A549 (cell line): ENCODE data around the gene DGUOK.

Source experiments
- CTCF ChIP-seq: fragments of >200 bp; sonication (Bioruptor Twin); formaldehyde crosslinking; IDR thresholded peaks from 3 replicates; pipeline ENCODE4 v1.5.1; 2016
- EP300 ChIP-seq, 2 experiments: fragments of >200 bp; sonication (Bioruptor Twin); formaldehyde crosslinking; IDR thresholded peaks; 2 replicates in 1 of 2; 3 replicates in 1 of 2; pipeline ENCODE4 v1.6.1; 2016 to 2017
- GATA3 ChIP-seq: IDR thresholded peaks from 2 replicates; pipeline ENCODE4 v1.6.1; 2012; ENCODE audit warnings: borderline replicate concordance
- HOXA7 ChIP-seq: fragments of 250-450 bp; sonication (Bioruptor Pico); IDR thresholded peaks from 2 replicates; pipeline ENCODE4 v1.5.0; 2020; ENCODE audit warnings: mild to moderate bottlenecking, moderate library complexity
- JUN ChIP-seq, 2 experiments: fragments of >200 bp; sonication (Bioruptor Twin); formaldehyde crosslinking; IDR thresholded peaks; 2 replicates in 1 of 2; 3 replicates in 1 of 2; pipeline ENCODE4 v1.6.1; 2016 to 2017
- JUNB ChIP-seq: fragments of >200 bp; sonication (Bioruptor Twin); formaldehyde crosslinking; IDR thresholded peaks from 2 replicates; pipeline ENCODE4 v1.6.1; 2016
- NR3C1 ChIP-seq: fragments of >200 bp; sonication (Bioruptor Twin); formaldehyde crosslinking; IDR thresholded peaks from 3 replicates; pipeline ENCODE4 v1.6.1; 2017
- POLR2A ChIP-seq: IDR thresholded peaks from 2 replicates; pipeline ENCODE4 v1.6.1; 2012; ENCODE audit warnings: mild to moderate bottlenecking, low read length
- POLR2AphosphoS2 ChIP-seq: conservative IDR thresholded peaks from 2 replicates; pipeline ENCODE4 v1.6.1; 2012; ENCODE audit warnings: low read length, improper control_type of control experiment, inconsistent platforms
- RCOR1 ChIP-seq: fragments of 150-350 bp; IDR thresholded peaks from 2 replicates; pipeline ENCODE4 v1.6.1; 2014; ENCODE audit warnings: antibody characterized with exemption, low read length, low read depth
- SREBF2 ChIP-seq: fragments of 450-650 bp; IDR thresholded peaks from 2 replicates; pipeline ENCODE4 v1.6.1; 2014; ENCODE audit warnings: mild to moderate bottlenecking, moderate library complexity
- TF ChIP-seq, protein P1 (sequence below): fragments of 200-600 bp; sonication (generic); IDR thresholded peaks from 2 replicates; pipeline ENCODE4 v1.6.1; 2016; ENCODE audit warnings: antibody characterized with exemption, mild to moderate bottlenecking, moderate library complexity
- TF ChIP-seq, protein P2 (sequence below): IDR thresholded peaks from 2 replicates; pipeline ENCODE4 v1.6.1; 2012

DNA sequence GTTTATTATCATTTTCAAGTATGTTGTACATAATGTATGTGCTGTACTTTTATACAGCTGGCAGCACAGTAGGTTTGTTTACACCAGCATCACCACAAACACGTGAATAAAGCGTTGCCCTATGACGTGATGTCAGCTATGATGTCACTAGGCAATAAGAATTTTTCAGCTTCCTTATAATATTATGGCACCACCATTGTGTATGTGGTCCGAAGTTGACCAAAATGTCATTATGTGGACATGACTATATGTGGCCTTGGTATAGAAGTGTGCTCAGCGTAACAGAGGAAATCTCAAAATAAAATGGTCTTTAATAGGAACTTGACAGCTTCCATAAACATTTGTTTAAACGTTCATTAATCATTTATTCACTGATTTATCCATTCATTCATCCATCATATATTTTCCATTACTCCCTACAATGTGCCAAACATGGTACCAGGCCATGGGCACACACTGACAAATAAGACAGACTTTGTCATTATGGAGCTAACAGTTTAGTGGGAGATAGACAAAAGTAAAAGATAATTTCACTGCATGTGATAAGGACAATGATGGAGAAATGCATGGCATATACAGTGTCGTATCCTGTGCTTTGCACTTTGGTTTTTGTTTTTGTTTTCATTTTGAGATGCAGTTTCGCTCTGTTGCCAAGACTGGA, 15.0 kb upstream of the DGUOK start:
- no peak for TF ChIP-seq POLR2A
- TF ChIP-seq POLR2AphosphoS2, result no peak
- TF ChIP-seq CTCF, result no peak
- no peak for TF ChIP-seq GATA3
- TF ChIP-seq, protein P1, sequence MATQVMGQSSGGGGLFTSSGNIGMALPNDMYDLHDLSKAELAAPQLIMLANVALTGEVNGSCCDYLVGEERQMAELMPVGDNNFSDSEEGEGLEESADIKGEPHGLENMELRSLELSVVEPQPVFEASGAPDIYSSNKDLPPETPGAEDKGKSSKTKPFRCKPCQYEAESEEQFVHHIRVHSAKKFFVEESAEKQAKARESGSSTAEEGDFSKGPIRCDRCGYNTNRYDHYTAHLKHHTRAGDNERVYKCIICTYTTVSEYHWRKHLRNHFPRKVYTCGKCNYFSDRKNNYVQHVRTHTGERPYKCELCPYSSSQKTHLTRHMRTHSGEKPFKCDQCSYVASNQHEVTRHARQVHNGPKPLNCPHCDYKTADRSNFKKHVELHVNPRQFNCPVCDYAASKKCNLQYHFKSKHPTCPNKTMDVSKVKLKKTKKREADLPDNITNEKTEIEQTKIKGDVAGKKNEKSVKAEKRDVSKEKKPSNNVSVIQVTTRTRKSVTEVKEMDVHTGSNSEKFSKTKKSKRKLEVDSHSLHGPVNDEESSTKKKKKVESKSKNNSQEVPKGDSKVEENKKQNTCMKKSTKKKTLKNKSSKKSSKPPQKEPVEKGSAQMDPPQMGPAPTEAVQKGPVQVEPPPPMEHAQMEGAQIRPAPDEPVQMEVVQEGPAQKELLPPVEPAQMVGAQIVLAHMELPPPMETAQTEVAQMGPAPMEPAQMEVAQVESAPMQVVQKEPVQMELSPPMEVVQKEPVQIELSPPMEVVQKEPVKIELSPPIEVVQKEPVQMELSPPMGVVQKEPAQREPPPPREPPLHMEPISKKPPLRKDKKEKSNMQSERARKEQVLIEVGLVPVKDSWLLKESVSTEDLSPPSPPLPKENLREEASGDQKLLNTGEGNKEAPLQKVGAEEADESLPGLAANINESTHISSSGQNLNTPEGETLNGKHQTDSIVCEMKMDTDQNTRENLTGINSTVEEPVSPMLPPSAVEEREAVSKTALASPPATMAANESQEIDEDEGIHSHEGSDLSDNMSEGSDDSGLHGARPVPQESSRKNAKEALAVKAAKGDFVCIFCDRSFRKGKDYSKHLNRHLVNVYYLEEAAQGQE, result no peak
- no peak for TF ChIP-seq SREBF2
- TF ChIP-seq NR3C1, result no peak
- no peak for TF ChIP-seq JUN (IDR thresholded peaks at IDR 0.05)
- TF ChIP-seq EP300 (IDR thresholded peaks at IDR 0.05), result no peak
- TF ChIP-seq HOXA7, result no peak
- TF ChIP-seq JUNB, result no peak
- TF ChIP-seq, protein P2, sequence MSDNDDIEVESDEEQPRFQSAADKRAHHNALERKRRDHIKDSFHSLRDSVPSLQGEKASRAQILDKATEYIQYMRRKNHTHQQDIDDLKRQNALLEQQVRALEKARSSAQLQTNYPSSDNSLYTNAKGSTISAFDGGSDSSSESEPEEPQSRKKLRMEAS, result no peak
- TF ChIP-seq RCOR1, result no peak
